Suprapubic skin (tissue), 3 donors: ENCODE measurements around the gene NR6A1.

Experiments used
- EP300 ChIP-seq: sonication (generic); formaldehyde crosslinking; IDR thresholded peaks from one replicate; pipeline ENCODE4 v1.6.1; 2017; ENCODE audit warnings: antibody characterized with exemption
- POLR2A ChIP-seq, 2 donors: fragments of 450-650 bp; IDR thresholded peaks; one replicate each; pipeline ENCODE4 v1.6.1; 2017; ENCODE audit warnings: antibody characterized with exemption in 2 of 2, mild to moderate bottlenecking in 2 of 2, moderate library complexity in 2 of 2
- TF ChIP-seq, protein P1 (sequence below), 2 donors: fragments of 200-600 bp in 1 of 2; fragments of 450-650 bp in 1 of 2; sonication (generic) in 1 of 2; IDR thresholded peaks; one replicate each; pipeline ENCODE4 v1.5.1; 2016 to 2019; ENCODE audit warnings: antibody characterized with exemption in 2 of 2, mild to moderate bottlenecking in 1 of 2, moderate library complexity in 1 of 2

DNA sequence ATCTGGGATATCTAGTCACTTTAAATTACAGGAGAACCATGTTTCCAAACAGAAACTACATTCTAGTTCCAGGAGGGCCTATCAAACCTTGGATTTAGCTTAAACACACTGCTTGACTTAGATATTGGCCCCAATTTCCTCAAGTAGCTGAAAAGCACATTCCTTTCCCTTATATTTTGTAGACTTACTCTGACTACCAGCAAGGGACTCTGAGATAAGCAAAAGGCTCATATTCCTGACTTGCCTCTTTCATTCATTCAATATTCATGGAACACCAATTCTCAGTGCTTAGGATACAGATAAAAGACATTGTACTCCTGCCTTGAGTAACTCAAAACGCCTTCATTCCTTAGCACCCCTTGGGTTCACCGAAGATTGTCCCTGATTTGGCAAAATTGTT is 11.8 kb downstream of the NR6A1 start:
- no peak for TF ChIP-seq POLR2A (IDR thresholded peaks at IDR 0.05)
- TF ChIP-seq, protein P1, sequence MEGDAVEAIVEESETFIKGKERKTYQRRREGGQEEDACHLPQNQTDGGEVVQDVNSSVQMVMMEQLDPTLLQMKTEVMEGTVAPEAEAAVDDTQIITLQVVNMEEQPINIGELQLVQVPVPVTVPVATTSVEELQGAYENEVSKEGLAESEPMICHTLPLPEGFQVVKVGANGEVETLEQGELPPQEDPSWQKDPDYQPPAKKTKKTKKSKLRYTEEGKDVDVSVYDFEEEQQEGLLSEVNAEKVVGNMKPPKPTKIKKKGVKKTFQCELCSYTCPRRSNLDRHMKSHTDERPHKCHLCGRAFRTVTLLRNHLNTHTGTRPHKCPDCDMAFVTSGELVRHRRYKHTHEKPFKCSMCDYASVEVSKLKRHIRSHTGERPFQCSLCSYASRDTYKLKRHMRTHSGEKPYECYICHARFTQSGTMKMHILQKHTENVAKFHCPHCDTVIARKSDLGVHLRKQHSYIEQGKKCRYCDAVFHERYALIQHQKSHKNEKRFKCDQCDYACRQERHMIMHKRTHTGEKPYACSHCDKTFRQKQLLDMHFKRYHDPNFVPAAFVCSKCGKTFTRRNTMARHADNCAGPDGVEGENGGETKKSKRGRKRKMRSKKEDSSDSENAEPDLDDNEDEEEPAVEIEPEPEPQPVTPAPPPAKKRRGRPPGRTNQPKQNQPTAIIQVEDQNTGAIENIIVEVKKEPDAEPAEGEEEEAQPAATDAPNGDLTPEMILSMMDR (IDR thresholded peaks at IDR 0.05): no peak
- no peak for TF ChIP-seq EP300
